Measurements from ENCODE around the gene PDE1A.

PDE1A gene

GRCh38 chr2:182186132-182186735 lies 240.6 kb downstream of the PDE1A start:
- peak; percentile 4 for DNase-seq

- no peak for DNase-seq
These were observed 244.4 kb downstream of the PDE1A start for GRCh38 chr2:182182436-182182835.

DNA sequence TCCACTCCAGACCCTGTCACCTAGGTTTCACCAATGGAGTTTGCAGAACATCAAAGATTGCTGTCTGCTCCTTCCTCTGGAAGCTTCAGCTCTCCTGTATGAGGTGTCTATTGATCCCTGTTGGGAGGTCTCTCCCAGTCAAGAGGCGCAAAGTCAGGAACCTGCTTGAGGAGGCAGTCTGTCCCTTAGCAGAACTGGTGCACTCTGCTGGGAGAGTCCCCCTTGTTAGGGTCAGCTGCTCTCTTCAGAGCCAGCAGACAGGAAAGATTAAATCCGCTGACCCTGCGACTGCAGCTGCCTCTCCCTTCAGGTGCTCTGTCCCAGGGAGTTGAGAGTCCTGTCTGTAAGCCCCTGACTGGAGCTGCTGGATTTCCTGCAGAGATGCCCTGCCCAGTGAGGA lies 245.5 kb downstream of the PDE1A start:
- no peak for DNase-seq

- DNase-seq: no peak
These were observed 247.7 kb downstream of the PDE1A start for GRCh38 chr2:182179176-182179575.

- DNase-seq: no peak
These were observed 252.8 kb downstream of the PDE1A start for GRCh38 chr2:182173944-182174622.

- no peak for DNase-seq
These were observed 256.5 kb downstream of the PDE1A start for GRCh38 chr2:182170341-182170740.

- DNase-seq: no peak
These were observed 259.0 kb downstream of the PDE1A start for GRCh38 chr2:182167882-182168281.

DNA sequence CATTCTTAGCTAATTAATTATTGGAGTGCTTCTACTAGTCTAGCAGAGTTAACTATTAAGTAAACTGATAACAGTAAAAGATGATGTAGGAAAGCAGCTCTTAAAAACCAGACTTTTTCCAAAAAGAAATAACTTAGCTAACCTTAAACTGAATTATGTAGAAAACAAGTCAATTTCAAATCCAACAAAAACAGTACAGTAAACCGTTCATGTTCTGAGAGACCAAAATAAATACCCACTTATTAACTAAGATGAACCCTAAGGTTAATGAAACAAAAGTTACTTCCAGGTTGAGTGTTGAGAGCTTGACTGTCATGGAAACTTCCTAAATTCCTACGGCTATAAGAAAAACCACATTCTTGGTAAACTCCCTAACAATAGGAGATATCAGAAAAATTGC lies 260.0 kb downstream of the PDE1A start:
- DNase-seq: no peak

DNA sequence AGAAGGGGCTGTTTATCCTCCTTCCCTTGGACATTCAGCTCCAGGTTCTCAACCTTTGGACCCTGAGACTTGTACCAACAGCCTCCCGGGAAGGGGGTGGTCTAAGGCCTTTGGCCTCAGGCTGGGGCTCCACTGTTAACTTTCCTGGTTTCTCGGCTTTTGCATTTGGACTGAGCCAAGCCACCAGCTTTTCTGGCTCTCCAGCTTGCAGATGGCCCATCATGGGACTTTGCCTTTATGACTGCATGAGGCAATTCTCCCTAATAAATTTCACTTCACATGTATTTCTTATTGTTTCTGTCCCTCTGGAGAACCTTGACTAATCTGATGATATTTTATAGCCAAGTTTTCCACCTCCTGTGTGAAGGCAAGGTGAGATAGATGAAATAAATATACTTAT lies 260.4 kb downstream of the PDE1A start:
- no peak for DNase-seq

DNA sequence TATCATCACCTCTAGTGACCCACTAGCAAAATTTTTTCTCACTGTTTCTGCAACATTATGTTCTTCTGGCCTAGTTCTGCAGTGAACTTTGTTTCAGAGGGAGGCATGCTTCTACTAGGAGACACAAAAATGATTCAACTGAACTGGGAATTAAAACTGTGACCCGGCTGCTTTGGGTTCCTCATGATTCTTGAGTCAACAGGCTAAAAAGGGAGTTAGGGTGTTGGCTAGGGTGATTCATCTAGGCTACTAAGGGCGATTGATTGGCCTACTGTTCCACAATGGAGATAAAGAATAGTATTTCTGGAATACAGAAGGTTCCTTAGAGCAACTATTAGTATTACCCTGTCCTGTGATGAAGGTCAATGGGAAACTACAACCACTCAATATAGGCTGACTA lies 261.6 kb downstream of the PDE1A start:
- DNase-seq: no peak

DNA sequence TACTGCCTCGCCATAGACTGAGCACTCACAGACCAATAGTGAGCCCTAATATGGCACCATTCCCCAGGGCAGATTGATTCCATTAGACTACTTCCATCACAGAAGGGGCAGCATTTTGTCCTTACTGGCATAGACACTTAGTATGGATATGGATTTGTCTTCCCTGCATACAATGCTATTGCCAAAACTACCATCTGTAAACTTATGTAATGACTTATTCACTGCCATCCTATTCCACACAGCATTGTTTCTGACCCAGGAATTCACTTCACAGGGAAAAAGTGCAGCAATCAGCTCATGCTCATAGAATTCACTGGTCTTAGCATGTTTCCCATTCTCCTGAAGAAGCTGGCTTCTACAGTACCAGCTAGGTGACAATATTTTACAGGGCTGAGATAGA lies 262.1 kb downstream of the PDE1A start:
- DNase-seq: no peak

DNA sequence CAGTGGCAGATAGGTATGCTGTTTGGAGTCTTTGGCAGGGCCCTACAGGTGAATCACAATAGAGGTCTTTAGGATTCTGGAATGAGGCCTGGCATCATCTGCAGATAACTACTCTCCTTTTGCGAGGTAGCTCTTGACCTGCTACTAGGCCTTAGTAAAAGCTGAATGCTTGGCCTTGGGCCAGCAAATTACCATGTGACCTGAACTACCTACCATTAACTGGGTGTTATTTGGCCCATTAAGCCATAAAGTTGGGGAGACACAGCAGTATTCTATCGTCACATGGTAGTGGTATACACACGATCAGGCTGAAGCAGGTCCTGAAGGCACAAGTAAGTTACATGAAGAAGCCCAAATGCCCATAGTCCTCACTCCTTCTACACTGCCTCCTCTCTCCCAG lies 263.0 kb downstream of the PDE1A start:
- no peak for DNase-seq

- no peak for DNase-seq
These were observed 278.5 kb downstream of the PDE1A start for GRCh38 chr2:182148344-182148743.

DNA sequence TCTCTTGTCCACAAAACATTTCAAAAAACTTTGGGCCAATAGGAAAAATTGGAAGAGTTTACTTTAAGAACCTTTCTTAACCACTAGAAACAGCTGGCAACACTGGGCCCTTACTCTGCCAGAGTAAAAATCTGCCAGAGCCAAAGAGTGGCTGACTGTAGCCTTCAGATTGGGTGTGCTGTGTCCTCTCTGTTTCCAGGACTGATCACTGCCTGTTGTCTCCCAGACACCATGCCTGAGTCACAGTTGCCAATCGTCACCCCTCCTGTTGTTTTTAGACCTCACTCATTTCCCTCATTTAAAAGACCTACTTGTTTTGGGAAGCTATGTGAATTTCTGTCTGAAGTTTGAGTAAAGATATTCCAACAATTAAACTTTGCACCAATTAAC lies 282.1 kb downstream of the PDE1A start:
- DNase-seq: no peak

DNA sequence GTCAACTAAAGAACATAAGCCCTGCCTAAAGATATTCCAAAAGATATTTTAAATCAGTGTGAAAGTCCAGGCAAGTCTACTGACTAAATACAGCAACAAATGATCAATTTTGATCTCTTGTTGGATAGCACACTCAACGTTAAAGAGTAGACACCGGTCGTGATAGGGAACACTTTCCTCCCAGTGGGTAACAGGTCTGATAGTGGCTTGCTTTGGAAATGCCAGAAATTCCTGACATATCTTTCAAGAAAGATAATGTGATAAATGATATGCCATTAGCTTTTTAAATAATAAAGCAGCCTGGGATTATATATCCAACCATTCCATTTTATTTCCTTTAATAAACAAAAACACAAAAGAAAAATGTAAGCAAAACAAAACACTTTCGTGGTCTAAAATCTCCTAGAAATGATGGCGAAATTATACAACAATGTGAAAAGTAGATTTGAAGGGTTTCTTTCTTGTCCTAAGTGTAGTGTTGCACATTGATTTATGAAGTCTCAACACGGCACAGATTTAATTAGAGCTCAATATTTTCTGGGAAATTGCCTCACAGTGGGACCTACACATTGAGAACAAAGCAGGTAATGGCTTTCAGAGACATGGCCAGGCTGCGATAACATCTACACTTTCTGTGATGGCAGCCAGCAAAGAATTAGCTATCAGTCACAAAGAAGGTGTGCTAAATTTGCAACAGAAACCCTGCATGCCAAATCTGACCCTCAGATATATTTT lies 282.6 kb downstream of the PDE1A start:
- DNase-seq: no peak

DNA sequence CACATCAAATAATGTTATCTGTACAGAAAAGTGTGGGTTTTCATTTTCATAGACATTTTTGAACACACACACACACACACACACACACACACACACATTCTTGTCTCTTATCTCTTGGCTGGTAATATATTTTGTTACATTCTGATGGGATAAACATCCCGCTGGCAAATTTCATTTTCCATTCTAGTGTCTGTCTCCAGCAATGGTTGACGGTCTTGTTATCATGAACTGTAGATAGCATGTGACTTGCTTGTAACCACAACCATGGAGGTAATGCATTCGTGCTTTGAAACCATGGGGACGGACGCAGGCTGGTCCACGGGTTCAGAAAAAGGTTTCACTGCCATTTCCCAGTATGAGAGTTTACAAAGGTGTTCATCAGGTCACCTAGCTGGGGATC lies 284.8 kb downstream of the PDE1A start:
- DNase-seq: no peak

GRCh38 chr2:182134201-182134600 lies 292.6 kb downstream of the PDE1A start:
- no peak for DNase-seq

DNA sequence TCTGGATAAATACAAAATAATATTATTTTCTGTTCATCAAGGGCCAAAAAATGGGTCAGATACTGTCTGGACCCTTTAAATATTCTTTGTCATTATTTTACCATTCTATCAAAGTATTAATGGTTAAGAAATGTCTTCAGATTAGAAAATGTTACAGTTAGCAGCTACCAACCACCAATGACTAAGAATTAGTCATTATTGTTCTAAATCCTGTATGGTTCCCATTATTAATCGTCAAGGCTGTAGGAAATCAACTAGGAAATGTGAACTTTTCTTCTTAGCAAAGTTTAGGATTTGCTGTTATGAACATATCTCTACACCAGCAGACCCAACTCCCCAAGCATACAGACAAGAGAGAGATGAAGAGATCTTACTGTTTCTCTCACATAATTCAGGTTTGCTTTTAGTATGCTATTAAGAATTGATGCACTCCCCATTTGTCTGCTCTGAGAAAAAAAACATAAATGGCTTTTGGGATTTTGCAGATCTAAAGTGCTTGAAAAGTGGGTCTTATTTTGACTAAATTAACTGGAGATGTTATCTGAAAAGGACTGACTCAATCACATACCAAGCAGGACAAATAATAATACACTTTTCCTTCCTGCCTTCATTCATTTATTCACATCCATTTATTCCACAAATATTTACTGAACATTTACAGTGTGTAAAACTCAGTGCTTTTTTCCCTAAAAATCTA lies 293.5 kb downstream of the PDE1A start:
- no peak for DNase-seq

DNA sequence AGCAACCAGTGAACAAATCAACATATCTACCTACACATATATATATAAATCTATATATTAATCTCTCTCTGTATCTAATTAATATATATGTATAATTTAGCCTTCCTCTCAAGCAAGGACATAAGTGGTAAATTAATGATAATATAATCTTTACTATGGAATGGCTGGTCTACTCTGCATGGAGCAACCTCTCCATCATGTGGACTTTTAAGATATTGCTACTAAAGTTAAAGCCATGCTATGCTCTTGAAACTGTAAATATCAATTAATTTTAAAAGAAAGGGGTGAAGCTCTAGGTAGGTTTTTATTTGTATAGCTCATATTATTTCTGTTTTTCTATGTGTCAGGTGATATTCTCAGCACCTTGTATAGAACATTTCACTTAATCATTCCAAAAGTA lies 294.2 kb downstream of the PDE1A start:
- DNase-seq: no peak

DNA sequence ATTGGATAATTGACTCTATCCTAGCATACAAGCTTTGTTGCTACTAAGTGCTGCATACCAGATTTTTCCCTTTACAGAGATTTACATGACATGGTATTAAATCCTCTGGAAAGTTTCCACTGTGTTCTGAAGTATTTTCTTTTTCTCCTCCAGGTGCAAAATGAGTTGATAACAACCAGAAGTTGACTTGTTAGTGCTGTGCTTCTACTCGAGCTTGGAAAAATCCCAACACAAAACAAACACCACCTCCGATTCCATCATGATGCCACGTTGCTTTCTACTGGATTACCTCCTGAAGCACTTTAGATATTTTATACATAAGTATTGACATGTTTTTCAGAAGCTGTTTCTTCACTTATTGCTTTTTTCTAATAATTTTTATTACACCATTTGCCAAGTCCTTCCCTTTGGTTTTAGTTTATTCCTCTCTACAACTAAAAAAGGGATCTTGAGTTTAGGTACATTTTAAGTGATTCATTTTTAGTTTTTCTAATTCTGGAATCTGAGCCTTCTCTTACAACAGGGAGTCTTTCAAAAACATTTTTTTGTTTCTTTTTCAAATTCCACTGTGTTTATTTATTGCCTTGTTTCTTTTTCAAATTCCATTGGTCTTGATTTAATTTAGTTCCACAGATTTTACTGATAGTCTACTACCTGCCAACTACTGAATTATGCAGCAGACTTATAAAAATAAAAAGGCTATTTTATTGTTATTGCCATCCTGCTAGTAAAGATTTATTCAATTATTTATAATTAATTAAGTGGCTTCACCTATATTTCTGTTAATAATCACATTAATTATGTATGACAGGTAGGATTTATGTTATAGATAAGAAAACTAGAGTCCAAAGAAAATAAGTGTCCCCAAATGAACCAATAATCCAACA lies 297.8 kb downstream of the PDE1A start:
- no peak for DNase-seq

- DNase-seq: no peak
These were observed 309.6 kb downstream of the PDE1A start for GRCh38 chr2:182117196-182117595.

DNA sequence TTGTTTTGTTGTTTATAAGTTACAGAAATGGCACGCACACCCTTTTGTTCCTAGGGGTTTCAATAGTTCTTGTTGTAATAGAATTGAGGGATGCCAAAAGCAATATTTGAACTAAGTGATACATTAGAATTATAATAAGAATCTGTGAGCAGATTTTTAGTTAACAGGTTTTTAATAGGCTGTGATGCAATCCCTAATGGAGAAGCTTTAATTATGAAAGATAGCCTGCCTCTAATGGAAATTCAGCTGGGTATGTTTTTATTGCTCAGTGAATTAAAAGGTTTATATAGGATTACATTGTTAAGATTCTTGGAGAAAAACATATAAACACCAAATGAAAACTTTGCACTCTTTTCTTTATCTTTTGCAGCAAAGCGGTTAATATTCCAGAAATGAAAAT lies 310.1 kb downstream of the PDE1A start:
- no peak for DNase-seq

DNA sequence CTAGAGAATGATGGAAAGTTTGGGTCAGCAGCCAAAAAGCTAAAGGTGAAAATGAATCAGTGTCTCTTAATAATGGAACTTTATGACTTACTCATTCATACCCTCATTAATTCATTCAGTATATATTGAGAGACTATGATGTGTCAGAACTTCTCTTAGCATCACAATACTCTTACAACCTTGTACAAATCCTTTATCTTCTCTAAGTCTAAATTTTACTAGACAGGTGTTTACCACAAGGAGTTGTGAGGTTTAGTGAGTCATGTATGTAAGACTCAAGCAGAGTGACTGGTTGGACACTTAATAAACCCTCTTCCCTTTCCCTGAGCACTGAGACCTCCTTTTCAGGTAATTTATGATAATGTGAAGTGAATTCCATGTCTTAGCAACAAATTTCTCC lies 311.6 kb downstream of the PDE1A start:
- DNase-seq: no peak
